WTC11 (cell line): ENCODE data around the gene CRTC2. TPM values are rescaled to one million over a fixed set of nuclear protein-coding genes. Genes with fewer than 3 reads are reported as not detected.

Experiments
- ATAC-seq: fragments of 200-7000 bp; cut with Tn5 transposase; 2 replicates; pipeline ENCODE4 v1.10.0; 2021; ENCODE audit warnings: mild to moderate bottlenecking, moderate library complexity
- CTCF ChIA-PET: fragments of 300-600 bp; sonication (Branson Sonifier 250); formaldehyde crosslinking; loops from one replicate; lab custom pipeline; 2021; ENCODE audit warnings: antibody characterized with exemption; lab: Charles Lee
- POLR2A ChIA-PET: fragments of 350-600 bp; sonication (Branson Sonifier 250); formaldehyde crosslinking; loops from one replicate; lab custom pipeline; 2021; ENCODE audit warnings: antibody characterized with exemption; lab: Charles Lee
- DNase-seq: peaks from one replicate; pipeline ENCODE4 v3.0.0; 2021; ENCODE audit warnings: low spot score
- H3K27ac Mint-ChIP-seq: 2 replicates; pipeline ENCODE4 v1.8.0; 2021; ENCODE audit warnings: mixed read lengths
- H3K27me3 Mint-ChIP-seq: 2 replicates; pipeline ENCODE4 v1.8.0; 2021; ENCODE audit warnings: low read depth, mild to moderate bottlenecking, moderate library complexity, mixed read lengths
- H3K36me3 Mint-ChIP-seq: 2 replicates; pipeline ENCODE4 v1.8.0; 2021; ENCODE audit warnings: mixed read lengths
- H3K4me1 Mint-ChIP-seq: 2 replicates; pipeline ENCODE4 v1.8.0; 2022; ENCODE audit warnings: mixed read lengths
- H3K4me3 Mint-ChIP-seq: 2 replicates; pipeline ENCODE4 v1.8.0; 2021; ENCODE audit warnings: mild to moderate bottlenecking, moderate library complexity, mixed read lengths
- H3K9me3 Mint-ChIP-seq: 2 replicates; pipeline ENCODE4 v1.8.0; 2021; ENCODE audit warnings: mixed read lengths
- AFF4 ChIP-seq: sonication (generic); formaldehyde crosslinking; IDR thresholded peaks from 2 replicates; pipeline ENCODE4 v1.8.1; 2023; ENCODE audit warnings: mild to moderate bottlenecking, missing genetic modification reagents, borderline replicate concordance
- CBFB ChIP-seq: sonication (generic); formaldehyde crosslinking; IDR thresholded peaks from 2 replicates; pipeline ENCODE4 v1.8.1; 2022; ENCODE audit warnings: mild to moderate bottlenecking, low read depth, missing genetic modification reagents
- CTCF ChIP-seq: fragments of 200-600 bp; IDR thresholded peaks from 2 replicates; pipeline ENCODE4 v1.8.0; 2022; ENCODE audit warnings: antibody characterized with exemption
- E2F4 ChIP-seq: sonication (generic); formaldehyde crosslinking; IDR thresholded peaks from 2 replicates; pipeline ENCODE4 v1.8.1; 2022; ENCODE audit warnings: low read depth, mild to moderate bottlenecking, moderate library complexity, missing genetic modification reagents, borderline replicate concordance
- GRHL2 ChIP-seq: fragments of 250-450 bp; sonication (Bioruptor Pico); IDR thresholded peaks from 2 replicates; pipeline ENCODE4 v1.8.0; 2022; ENCODE audit warnings: mild to moderate bottlenecking, moderate library complexity; ENCODE audit not compliant: insufficient replicate concordance, severe bottlenecking
- HMGXB4 ChIP-seq: sonication (generic); formaldehyde crosslinking; IDR thresholded peaks from 2 replicates; pipeline ENCODE4 v1.8.1; 2023; ENCODE audit warnings: mild to moderate bottlenecking, moderate library complexity, missing genetic modification reagents
- IRF1 ChIP-seq: sonication (generic); formaldehyde crosslinking; IDR thresholded peaks from 2 replicates; pipeline ENCODE4 v1.8.0; 2023; ENCODE audit warnings: missing genetic modification reagents
- JAZF1 ChIP-seq: fragments of 250-450 bp; sonication (Bioruptor Pico); IDR thresholded peaks from 2 replicates; pipeline ENCODE4 v1.9.0; 2021; ENCODE audit warnings: moderate library complexity, mild to moderate bottlenecking, inconsistent platforms
- MLX ChIP-seq: sonication (generic); formaldehyde crosslinking; IDR thresholded peaks from 2 replicates; pipeline ENCODE4 v1.8.1; 2023; ENCODE audit warnings: mild to moderate bottlenecking, missing genetic modification reagents, moderate library complexity
- NFATC4 ChIP-seq: fragments of 250-450 bp; sonication (Bioruptor Pico); IDR thresholded peaks from 2 replicates; pipeline ENCODE4 v1.9.0; 2021; ENCODE audit warnings: mild to moderate bottlenecking
- NR1H2 ChIP-seq: sonication (generic); formaldehyde crosslinking; IDR thresholded peaks from 2 replicates; pipeline ENCODE4 v1.9.0; 2021; ENCODE audit warnings: mild to moderate bottlenecking, moderate library complexity, missing genetic modification reagents
- PRDM15 ChIP-seq: sonication (generic); formaldehyde crosslinking; IDR thresholded peaks from 2 replicates; pipeline ENCODE4 v1.8.0; 2022; ENCODE audit warnings: missing genetic modification reagents
- SMAD4 ChIP-seq: sonication (generic); formaldehyde crosslinking; IDR thresholded peaks from 2 replicates; pipeline ENCODE4 v1.8.0; 2022; ENCODE audit warnings: mild to moderate bottlenecking, missing genetic modification reagents
- TEAD4 ChIP-seq: sonication (generic); formaldehyde crosslinking; IDR thresholded peaks from 2 replicates; pipeline ENCODE4 v1.8.0; 2022; ENCODE audit warnings: mild to moderate bottlenecking, missing genetic modification reagents
- USF2 ChIP-seq: sonication (generic); formaldehyde crosslinking; IDR thresholded peaks from 2 replicates; pipeline ENCODE4 v1.8.1; 2023; ENCODE audit warnings: mild to moderate bottlenecking, missing genetic modification reagents, moderate library complexity
- ZBTB21 ChIP-seq: sonication (generic); formaldehyde crosslinking; IDR thresholded peaks from 2 replicates; pipeline ENCODE4 v1.8.1; 2023; ENCODE audit warnings: mild to moderate bottlenecking, missing genetic modification reagents, borderline replicate concordance
- ZBTB43 ChIP-seq: sonication (generic); formaldehyde crosslinking; IDR thresholded peaks from 2 replicates; pipeline ENCODE4 v1.8.1; 2023; ENCODE audit warnings: mild to moderate bottlenecking, missing genetic modification reagents
- ZNF263 ChIP-seq: sonication (generic); formaldehyde crosslinking; IDR thresholded peaks from 2 replicates; pipeline ENCODE4 v1.8.1; 2022; ENCODE audit warnings: low read depth, mild to moderate bottlenecking, moderate library complexity, missing genetic modification reagents
- total RNA-seq: library from RNA; stranded (reverse); gene quantifications from 3 replicates; pipeline ENCODE4 v1.2.3, GENCODE V29; 2021

Gene CRTC2
- total RNA-seq, 1 experiment from 2014 or later, result 43.7 TPM

- TF ChIP-seq USF2 (CRISPR knock-in tag), result no peak
- no peak for TF ChIP-seq SMAD4
- no peak for TF ChIP-seq ZBTB43 (CRISPR knock-in tag)
- TF ChIP-seq JAZF1 (CRISPR knock-in tag), result no peak
- no peak for TF ChIP-seq HMGXB4 (CRISPR knock-in tag)
- TF ChIP-seq AFF4 (CRISPR knock-in tag), result no peak
- TF ChIP-seq MLX (CRISPR knock-in tag), result no peak
- TF ChIP-seq IRF1 (CRISPR knock-in tag), result no peak
- TF ChIP-seq PRDM15, result no peak
- no peak for TF ChIP-seq NR1H2 (CRISPR knock-in tag)
- TF ChIP-seq, all 79 proteins: peak for 0
These were observed 18.4 kb upstream of the CRTC2 start (continued) for GRCh38 chr1:153976819-153977249.

GRCh38 chr1:153973525-153973924 lies 15.1 kb upstream of the CRTC2 start:
- H3K4me1 Mint-ChIP-seq, result peaks cover 31% of the 10 kb centered on the region
- H3K27me3 Mint-ChIP-seq, result no peaks in the 10 kb centered on the region
- H3K27ac Mint-ChIP-seq, result 0 out of 2 replicates have a peak overlapping the region, but pooled peaks have one; percentile 56
- ATAC-seq (no peak), DNase-seq (no peak)
- no peak overlapping the region for H3K4me3 Mint-ChIP-seq
- POLR2A ChIA-PET, result no interaction called here
- no peaks in the 10 kb centered on the region for H3K9me3 Mint-ChIP-seq
- CTCF ChIA-PET, result no interaction called here
- peaks cover 31% of the 10 kb centered on the region for H3K36me3 Mint-ChIP-seq
- no peak for TF ChIP-seq ZNF263
- no peak for TF ChIP-seq NFATC4 (CRISPR knock-in tag)
- TF ChIP-seq E2F4 (CRISPR knock-in tag), result no peak
- no peak for TF ChIP-seq CTCF
- TF ChIP-seq GRHL2 (CRISPR knock-in tag), result no peak
- no peak for TF ChIP-seq CBFB (CRISPR knock-in tag)
- TF ChIP-seq ZBTB21 (CRISPR knock-in tag), result no peak
- TF ChIP-seq TEAD4 (CRISPR knock-in tag), result no peak
